GM13977 (cell line): ENCODE measurements around the gene RYK.

ENCODE experiments used
- DNase-seq: peaks from one replicate; pipeline ENCODE4 v3.0.0; 2012; ENCODE audit warnings: low spot score
- CTCF ChIP-seq: IDR thresholded peaks from 2 replicates; pipeline ENCODE4 v1.5.1; 2012; ENCODE audit warnings: mild to moderate bottlenecking, control low read depth; ENCODE audit not compliant: insufficient read depth; ENCODE audit errors: extremely low read depth, missing control alignments
- in situ Hi-C: fragments of 300-500 bp; cut with MboI; formaldehyde crosslinking; loops from one replicate; pipeline ENCODE4 v1.12.0; 2022; ENCODE audit warnings: low sequenced_read_pairs, low pct_unique_long_range_greater_than_20kb, mixed read lengths, inconsistent platforms; ENCODE audit not compliant: unreplicated experiment

RYK gene

GRCh38 chr3:134249935-134250716, 533 bp downstream of the RYK start:
- TF ChIP-seq CTCF, result no peak
- in situ Hi-C loops, result no loop called here
- peak; percentile 68 for DNase-seq

- TF ChIP-seq CTCF, result no peak
- no peak for DNase-seq
- in situ Hi-C loops, result no loop called here
Observed at GRCh38 chr3:134249296-134249841, 1.3 kb downstream of the RYK start.

GRCh38 chr3:134244921-134245320, 5.7 kb downstream of the RYK start:
- in situ Hi-C loops, result no loop called here
- DNase-seq, result no peak
- TF ChIP-seq CTCF, result no peak

- no peak for DNase-seq
- no peak for TF ChIP-seq CTCF
- in situ Hi-C loops, result no loop called here
Observed at GRCh38 chr3:134242649-134243617, 7.7 kb downstream of the RYK start.

GRCh38 chr3:134239538-134239937, 11.1 kb downstream of the RYK start:
- in situ Hi-C loops, result no loop called here
- no peak for DNase-seq
- no peak for TF ChIP-seq CTCF

GRCh38 chr3:134237454-134238145, 13.1 kb downstream of the RYK start:
- in situ Hi-C loops, result no loop called here
- TF ChIP-seq CTCF, result no peak
- DNase-seq, result no peak
